K562 (cell line): ENCODE data around the gene PUSL1. TPM values are rescaled to one million over a fixed set of nuclear protein-coding genes. Genes with fewer than 3 reads are reported as not detected.
A peak's percentile ranks its signal among the peaks of the same experiment; 100 is the strongest.

Experiments
- DACH1 ChIP-seq: fragments of 450-650 bp; IDR thresholded peaks from 2 replicates; pipeline ENCODE4 v1.6.1; 2018; ENCODE audit not compliant: partially characterized antibody
- EHMT2 ChIP-seq: fragments of 450-650 bp; IDR thresholded peaks from 2 replicates; pipeline ENCODE4 v1.6.1; 2018; ENCODE audit warnings: antibody characterized with exemption
- ETV5 ChIP-seq: sonication (generic); formaldehyde crosslinking; IDR thresholded peaks from 2 replicates; pipeline ENCODE4 v1.4.0; 2020; ENCODE audit warnings: low read depth, mild to moderate bottlenecking, missing genetic modification reagents
- GABPA ChIP-seq: fragments of 200-800 bp; sonication (Bioruptor generic); conservative IDR thresholded peaks from 2 replicates; pipeline ENCODE4 v1.6.1; 2016; ENCODE audit warnings: low read depth, missing genetic modification characterization, missing compliant biosample characterization
- KLF1 ChIP-seq: fragments of 450-650 bp; IDR thresholded peaks from 2 replicates; pipeline ENCODE4 v1.6.1; 2016; ENCODE audit warnings: missing genetic modification characterization, missing compliant biosample characterization
- MCM7 ChIP-seq, 2 experiments: fragments of 450-650 bp; IDR thresholded peaks; 2 replicates each; pipeline ENCODE4 v1.6.1; 2016 to 2018
- MTA2 ChIP-seq: fragments of 450-650 bp; IDR thresholded peaks from 2 replicates; pipeline ENCODE4 v1.6.1; 2016; ENCODE audit warnings: low read depth
- NBN ChIP-seq: fragments of 450-650 bp; IDR thresholded peaks from 2 replicates; pipeline ENCODE4 v1.6.1; 2016; ENCODE audit warnings: low read depth, mild to moderate bottlenecking
- NFIC ChIP-seq: fragments of 450-650 bp; IDR thresholded peaks from 2 replicates; pipeline ENCODE4 v1.6.1; 2017; ENCODE audit warnings: mild to moderate bottlenecking, inconsistent platforms
- PML ChIP-seq: IDR thresholded peaks from 2 replicates; pipeline ENCODE4 v1.6.1; 2012; ENCODE audit warnings: low read length, inconsistent platforms
- RAD51 ChIP-seq: fragments of 450-650 bp; IDR thresholded peaks from 2 replicates; pipeline ENCODE4 v1.7.1; 2016; ENCODE audit warnings: low read depth, mild to moderate bottlenecking, borderline replicate concordance
- RFX5 ChIP-seq: IDR thresholded peaks from 2 replicates; pipeline ENCODE4 v1.6.1; 2011; ENCODE audit warnings: low read depth, mild to moderate bottlenecking, improper control_type of control experiment, low read length
- SMARCA5 ChIP-seq: fragments of 450-650 bp; IDR thresholded peaks from 2 replicates; pipeline ENCODE4 v1.6.1; 2016
- SREBF1 ChIP-seq: fragments of 150-350 bp; IDR thresholded peaks from 2 replicates; pipeline ENCODE4 v1.6.1; 2014; ENCODE audit warnings: antibody characterized with exemption, low read depth, low read length, borderline replicate concordance
- SRSF3 ChIP-seq: fragments of 200-400 bp; formaldehyde crosslinking; IDR thresholded peaks from 2 replicates; pipeline ENCODE4 v1.6.1; 2016; ENCODE audit warnings: mild to moderate bottlenecking, low read length, moderate library complexity; ENCODE audit not compliant: insufficient read depth
- SRSF9 ChIP-seq: fragments of 200-400 bp; formaldehyde crosslinking; IDR thresholded peaks from 2 replicates; pipeline ENCODE4 v1.6.1; 2017; ENCODE audit warnings: low read depth, low read length, borderline replicate concordance
- TCF3 ChIP-seq: sonication (generic); formaldehyde crosslinking; IDR thresholded peaks from 2 replicates; pipeline ENCODE4 v1.4.0; 2020; ENCODE audit warnings: mild to moderate bottlenecking, missing genetic modification reagents
- TRIM24 ChIP-seq, 2 experiments: fragments of 450-650 bp; IDR thresholded peaks; 2 replicates each; pipeline ENCODE4 v1.6.1; 2016
- ZC3H8 ChIP-seq: fragments of 450-650 bp; IDR thresholded peaks from 2 replicates; pipeline ENCODE4 v1.6.1; 2017
- ZNF143 ChIP-seq: sonication (generic); formaldehyde crosslinking; IDR thresholded peaks from 2 replicates; pipeline ENCODE4 v1.9.0; 2022; ENCODE audit warnings: mild to moderate bottlenecking, missing genetic modification reagents
- polyA plus RNA-seq, 8 experiments: library from polyadenylated mRNA; depleted of rRNA in 4 of 8; stranded (reverse) in 5 of 8; unstranded in 3 of 8; fragments of >200 nt; fragmentation: Nextera tagmentation in 2 of 8; fragmentation: Illumina TruSeq in 1 of 8; extraction: Ambion mirVana in 2 of 8; extraction: Trizol in 1 of 8; gene quantifications; 2 replicates each; pipeline versions ENCODE4 v1.2.1 to v1.2.3, GENCODE V29; 2011 to 2014; ENCODE audit warnings: inconsistent platforms in 1 of 8, missing spikeins in 1 of 8
- total RNA-seq, 7 experiments: library from RNA; depleted of rRNA in 6 of 7; stranded (reverse); fragments of >200 nt in 6 of 7; fragmentation: Illumina TruSeq in 2 of 7; extraction: Trizol in 2 of 7; gene quantifications; 2 replicates each; pipeline versions ENCODE4 v1.2.1 to v1.2.3, GENCODE V29; 2011 to 2021; ENCODE audit warnings: low replicate concordance in 1 of 7
- TF ChIP-seq, protein P1 (sequence below): fragments of 450-650 bp; IDR thresholded peaks from 2 replicates; pipeline ENCODE4 v1.6.1; 2016; ENCODE audit warnings: low read depth, mild to moderate bottlenecking, moderate library complexity
- TF ChIP-seq, protein P2 (sequence below): fragments of 150-350 bp; IDR thresholded peaks from 2 replicates; pipeline ENCODE4 v1.6.1; 2014; ENCODE audit warnings: low read depth, mild to moderate bottlenecking, low read length, borderline replicate concordance
- TF ChIP-seq, protein P3 (sequence below): fragments of 250-450 bp; sonication (Bioruptor Pico); IDR thresholded peaks from 2 replicates; pipeline ENCODE4 v1.8.0; 2021; ENCODE audit warnings: moderate library complexity, mild to moderate bottlenecking, inconsistent platforms
- TF ChIP-seq, protein P4 (sequence below): sonication (generic); formaldehyde crosslinking; IDR thresholded peaks from 2 replicates; pipeline ENCODE4 v1.8.1; 2022; ENCODE audit warnings: missing genetic modification reagents
- TF ChIP-seq, protein P5 (sequence below): fragments of 200-800 bp; sonication (Bioruptor generic); IDR thresholded peaks from 2 replicates; pipeline ENCODE4 v1.6.1; 2017; ENCODE audit warnings: missing genetic modification characterization, missing compliant biosample characterization

Gene PUSL1
- total and polyA plus RNA-seq, 9 of the 15 experiments (the other 6 are each of a cell fraction or from before 2014, with no cell fraction given), result 0.62 to 86.9 (median 13.6) TPM

DNA sequence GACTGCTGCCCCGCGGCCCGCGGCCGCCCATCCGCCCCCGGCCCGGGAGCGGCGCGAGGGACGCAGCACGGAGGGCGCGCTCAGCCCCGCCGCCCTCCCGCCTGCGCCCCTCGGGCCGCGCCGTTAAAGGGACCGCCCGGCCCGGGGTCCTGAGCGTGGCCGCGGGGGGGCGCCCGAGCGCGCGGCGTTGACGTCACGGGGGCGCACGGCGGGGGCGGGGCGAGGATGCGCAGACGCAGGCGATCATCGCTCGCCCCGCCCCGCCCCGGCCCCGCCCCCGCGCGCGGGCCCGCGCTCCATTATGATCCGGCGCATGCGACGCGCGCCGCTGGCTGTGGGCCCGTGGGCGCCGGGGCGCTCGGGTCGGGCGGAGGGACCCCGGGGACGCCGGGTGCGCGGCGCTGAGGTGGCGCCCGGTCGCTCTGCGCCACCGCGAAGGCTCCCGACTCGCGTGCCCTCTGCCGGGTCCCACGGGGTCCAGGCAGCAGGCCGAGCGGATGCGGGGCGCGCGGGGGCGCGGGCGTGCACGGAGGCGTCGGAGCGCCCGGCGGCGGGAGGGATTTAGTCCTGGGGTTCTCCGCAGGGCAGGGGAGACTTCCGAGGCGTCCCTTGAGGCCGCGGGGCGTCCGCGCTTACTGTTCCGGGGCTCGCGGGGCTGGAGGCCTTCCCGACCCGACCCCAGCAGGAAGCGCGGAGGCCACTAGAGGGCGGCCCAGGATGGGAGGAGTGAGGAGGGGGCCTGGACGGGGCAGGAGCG, 41.0 kb downstream of the PUSL1 start, which contains the start of gene DVL1 (continued):
- TF ChIP-seq ETV5 (CRISPR knock-in tag), result peak; percentile 62; the same call in 1 of the 2 replicates
- no peak for TF ChIP-seq SREBF1
- TF ChIP-seq NBN, result no peak
- TF ChIP-seq NFIC, result peak; percentile 32; the same call in 1 of the 2 replicates
- TF ChIP-seq PML, result no peak
- no peak for TF ChIP-seq ZNF143 (CRISPR knock-in tag)
- TF ChIP-seq RFX5, result no peak
- TF ChIP-seq, protein P1, sequence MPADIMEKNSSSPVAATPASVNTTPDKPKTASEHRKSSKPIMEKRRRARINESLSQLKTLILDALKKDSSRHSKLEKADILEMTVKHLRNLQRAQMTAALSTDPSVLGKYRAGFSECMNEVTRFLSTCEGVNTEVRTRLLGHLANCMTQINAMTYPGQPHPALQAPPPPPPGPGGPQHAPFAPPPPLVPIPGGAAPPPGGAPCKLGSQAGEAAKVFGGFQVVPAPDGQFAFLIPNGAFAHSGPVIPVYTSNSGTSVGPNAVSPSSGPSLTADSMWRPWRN, result no peak
- TF ChIP-seq, protein P2, sequence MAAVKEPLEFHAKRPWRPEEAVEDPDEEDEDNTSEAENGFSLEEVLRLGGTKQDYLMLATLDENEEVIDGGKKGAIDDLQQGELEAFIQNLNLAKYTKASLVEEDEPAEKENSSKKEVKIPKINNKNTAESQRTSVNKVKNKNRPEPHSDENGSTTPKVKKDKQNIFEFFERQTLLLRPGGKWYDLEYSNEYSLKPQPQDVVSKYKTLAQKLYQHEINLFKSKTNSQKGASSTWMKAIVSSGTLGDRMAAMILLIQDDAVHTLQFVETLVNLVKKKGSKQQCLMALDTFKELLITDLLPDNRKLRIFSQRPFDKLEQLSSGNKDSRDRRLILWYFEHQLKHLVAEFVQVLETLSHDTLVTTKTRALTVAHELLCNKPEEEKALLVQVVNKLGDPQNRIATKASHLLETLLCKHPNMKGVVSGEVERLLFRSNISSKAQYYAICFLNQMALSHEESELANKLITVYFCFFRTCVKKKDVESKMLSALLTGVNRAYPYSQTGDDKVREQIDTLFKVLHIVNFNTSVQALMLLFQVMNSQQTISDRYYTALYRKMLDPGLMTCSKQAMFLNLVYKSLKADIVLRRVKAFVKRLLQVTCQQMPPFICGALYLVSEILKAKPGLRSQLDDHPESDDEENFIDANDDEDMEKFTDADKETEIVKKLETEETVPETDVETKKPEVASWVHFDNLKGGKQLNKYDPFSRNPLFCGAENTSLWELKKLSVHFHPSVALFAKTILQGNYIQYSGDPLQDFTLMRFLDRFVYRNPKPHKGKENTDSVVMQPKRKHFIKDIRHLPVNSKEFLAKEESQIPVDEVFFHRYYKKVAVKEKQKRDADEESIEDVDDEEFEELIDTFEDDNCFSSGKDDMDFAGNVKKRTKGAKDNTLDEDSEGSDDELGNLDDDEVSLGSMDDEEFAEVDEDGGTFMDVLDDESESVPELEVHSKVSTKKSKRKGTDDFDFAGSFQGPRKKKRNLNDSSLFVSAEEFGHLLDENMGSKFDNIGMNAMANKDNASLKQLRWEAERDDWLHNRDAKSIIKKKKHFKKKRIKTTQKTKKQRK, result no peak
- no peak for TF ChIP-seq SRSF3
- TF ChIP-seq SRSF9, result no peak
- peak; percentile 48 for TF ChIP-seq GABPA
- TF ChIP-seq EHMT2, result no peak
- TF ChIP-seq KLF1 (tag), result no peak
- TF ChIP-seq RAD51, result no peak
- TF ChIP-seq, protein P3, sequence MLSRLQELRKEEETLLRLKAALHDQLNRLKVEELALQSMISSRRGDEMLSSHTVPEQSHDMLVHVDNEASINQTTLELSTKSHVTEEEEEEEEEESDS (CRISPR knock-in tag), result no peak
- TF ChIP-seq TCF3, result no peak
- no peak for TF ChIP-seq SMARCA5
- TF ChIP-seq ZC3H8, result no peak
- no peak for TF ChIP-seq MTA2
- no peak for TF ChIP-seq DACH1
- TF ChIP-seq, protein P4, sequence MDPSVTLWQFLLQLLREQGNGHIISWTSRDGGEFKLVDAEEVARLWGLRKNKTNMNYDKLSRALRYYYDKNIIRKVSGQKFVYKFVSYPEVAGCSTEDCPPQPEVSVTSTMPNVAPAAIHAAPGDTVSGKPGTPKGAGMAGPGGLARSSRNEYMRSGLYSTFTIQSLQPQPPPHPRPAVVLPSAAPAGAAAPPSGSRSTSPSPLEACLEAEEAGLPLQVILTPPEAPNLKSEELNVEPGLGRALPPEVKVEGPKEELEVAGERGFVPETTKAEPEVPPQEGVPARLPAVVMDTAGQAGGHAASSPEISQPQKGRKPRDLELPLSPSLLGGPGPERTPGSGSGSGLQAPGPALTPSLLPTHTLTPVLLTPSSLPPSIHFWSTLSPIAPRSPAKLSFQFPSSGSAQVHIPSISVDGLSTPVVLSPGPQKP (CRISPR knock-in tag), result no peak
- no peak for TF ChIP-seq MCM7 (IDR thresholded peaks at IDR 0.05)
- TF ChIP-seq, protein P5, sequence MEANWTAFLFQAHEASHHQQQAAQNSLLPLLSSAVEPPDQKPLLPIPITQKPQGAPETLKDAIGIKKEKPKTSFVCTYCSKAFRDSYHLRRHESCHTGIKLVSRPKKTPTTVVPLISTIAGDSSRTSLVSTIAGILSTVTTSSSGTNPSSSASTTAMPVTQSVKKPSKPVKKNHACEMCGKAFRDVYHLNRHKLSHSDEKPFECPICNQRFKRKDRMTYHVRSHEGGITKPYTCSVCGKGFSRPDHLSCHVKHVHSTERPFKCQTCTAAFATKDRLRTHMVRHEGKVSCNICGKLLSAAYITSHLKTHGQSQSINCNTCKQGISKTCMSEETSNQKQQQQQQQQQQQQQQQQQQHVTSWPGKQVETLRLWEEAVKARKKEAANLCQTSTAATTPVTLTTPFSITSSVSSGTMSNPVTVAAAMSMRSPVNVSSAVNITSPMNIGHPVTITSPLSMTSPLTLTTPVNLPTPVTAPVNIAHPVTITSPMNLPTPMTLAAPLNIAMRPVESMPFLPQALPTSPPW (CRISPR knock-in tag), result peak; percentile 86
- no peak for TF ChIP-seq TRIM24 (IDR thresholded peaks at IDR 0.05)
